NT2/D1 (cell line): ENCODE measurements around the gene CBY1.

Experiments used
- DNase-seq: peaks from one replicate; pipeline ENCODE4 v3.0.0-alpha.2; 2011; ENCODE audit warnings: low read depth, low spot score
- H3K27me3 ChIP-seq: 2 replicates; pipeline ENCODE4 v1.6.0; 2011; ENCODE audit warnings: mild to moderate bottlenecking; ENCODE audit not compliant: insufficient read length, insufficient read depth
- H3K36me3 ChIP-seq: 2 replicates; pipeline ENCODE4 v1.6.1; 2011; ENCODE audit warnings: mild to moderate bottlenecking, low read length, mixed read lengths; ENCODE audit not compliant: insufficient read depth, insufficient read length
- H3K4me1 ChIP-seq: 2 replicates; pipeline ENCODE4 v1.5.1; 2011; ENCODE audit not compliant: insufficient read depth, insufficient read length
- H3K4me3 ChIP-seq: 2 replicates; pipeline ENCODE4 v1.5.1; 2011; ENCODE audit warnings: low read depth; ENCODE audit not compliant: insufficient read length
- H3K9ac ChIP-seq: 2 replicates; pipeline ENCODE4 v1.6.0; 2011; ENCODE audit warnings: low read depth; ENCODE audit not compliant: insufficient read length
- H3K9me3 ChIP-seq: 2 replicates; pipeline ENCODE4 v1.5.1; 2011; ENCODE audit warnings: mild to moderate bottlenecking, low read length; ENCODE audit not compliant: insufficient read depth
- SUZ12 ChIP-seq: IDR thresholded peaks from 2 replicates; pipeline ENCODE4 v1.6.1; 2011; ENCODE audit not compliant: insufficient read length, insufficient read depth; ENCODE audit errors: extremely low read depth
- YY1 ChIP-seq: IDR thresholded peaks from 2 replicates; pipeline ENCODE4 v1.6.1; 2011; ENCODE audit not compliant: insufficient read length, insufficient read depth
- ZNF274 ChIP-seq: IDR thresholded peaks from 2 replicates; pipeline ENCODE4 v1.6.1; 2011; ENCODE audit warnings: mild to moderate bottlenecking, low read depth, low read length

The CBY1 gene

DNA sequence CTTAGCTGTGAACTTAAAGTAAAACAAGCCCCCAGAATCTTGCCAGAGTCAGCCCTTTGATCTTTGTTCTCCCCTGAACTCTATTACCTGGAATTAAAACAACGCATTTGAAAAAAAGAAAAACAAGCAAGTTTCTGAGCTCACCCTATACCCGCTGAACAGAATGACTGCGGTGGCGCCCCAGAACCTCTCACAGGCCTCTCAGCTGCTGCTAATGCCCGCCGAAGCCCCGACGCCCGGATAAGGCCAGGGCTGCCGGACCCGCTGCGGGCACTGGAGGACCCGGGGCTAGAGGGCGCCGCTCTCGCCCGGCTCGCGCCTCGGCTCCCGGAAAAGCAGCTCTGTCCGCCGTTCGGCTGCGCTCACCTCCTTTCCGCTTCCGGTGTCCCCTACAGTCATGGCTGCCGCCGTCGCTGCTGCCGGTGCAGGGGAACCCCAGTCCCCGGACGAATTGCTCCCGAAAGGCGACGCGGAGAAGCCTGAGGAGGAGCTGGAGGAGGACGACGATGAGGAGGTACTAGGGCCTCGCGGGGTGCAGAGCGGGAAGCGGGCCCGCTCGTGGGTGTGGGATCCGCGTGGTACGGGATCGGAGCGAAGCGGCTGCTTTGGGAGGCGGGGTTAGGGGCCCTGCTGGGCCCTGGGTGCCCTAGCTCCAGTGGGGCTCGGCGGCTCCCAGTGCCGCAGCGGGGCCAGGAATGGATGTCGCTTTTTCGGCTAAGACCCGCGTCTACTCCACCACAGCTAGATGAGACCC, 25.3 kb downstream of the CBY1 start, which contains the start of gene TOMM22:
Gene TOMM22, plus strand, starts transcription at position 376 of the 754 bp plus-strand sequence. Its CDS starts 22 bp downstream, at position 398.
- peaks cover 40% of the 10 kb centered on the region for H3K36me3 ChIP-seq
- H3K4me1 ChIP-seq: peaks cover 2% of the 10 kb centered on the region
- H3K4me3 ChIP-seq: peak within 1 kb of the TSS; percentile 95
- H3K27me3 ChIP-seq: no peaks in the 10 kb centered on the region
- H3K9ac ChIP-seq: peak within 1 kb of the TSS; percentile 99
- H3K9me3 ChIP-seq: no peaks in the 10 kb centered on the region; the same call in 1 of the 2 replicates
- TF ChIP-seq SUZ12 (no peak), YY1 (peak; percentile 87)
- DNase-seq: peak; percentile 74

DNA sequence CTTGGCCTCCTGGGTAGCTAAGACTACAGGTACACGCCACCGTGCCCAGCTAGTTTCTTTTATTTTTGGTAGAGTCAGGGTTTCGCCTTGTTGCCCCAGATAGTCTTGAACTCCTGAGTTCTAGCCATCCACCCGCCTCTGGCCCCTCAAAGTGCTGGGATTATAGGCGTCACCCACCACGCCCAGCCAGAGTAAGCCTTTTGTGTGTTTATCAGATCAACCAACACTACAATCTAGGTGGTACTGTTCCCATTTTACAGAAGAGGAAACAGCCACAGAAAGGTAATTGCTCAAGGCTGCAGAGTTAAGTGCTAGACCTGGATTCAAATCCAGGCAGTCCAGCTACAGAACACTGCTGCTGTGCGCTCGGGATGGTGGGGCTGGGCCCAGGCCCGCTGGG, 28.5 kb downstream of the CBY1 start:
- Histone ChIP-seq H3K4me3 (no peak overlapping the region), H3K27me3 (no peaks in the 10 kb centered on the region), H3K9ac (no peak overlapping the region), H3K9me3 (no peaks in the 10 kb centered on the region; the same call in 1 of the 2 replicates), H3K36me3 (peaks cover 66% of the 10 kb centered on the region), H3K4me1 (peaks cover 2% of the 10 kb centered on the region)
- TF ChIP-seq YY1 (no peak), SUZ12 (no peak), ZNF274 (no peak)
- DNase-seq: no peak

DNA sequence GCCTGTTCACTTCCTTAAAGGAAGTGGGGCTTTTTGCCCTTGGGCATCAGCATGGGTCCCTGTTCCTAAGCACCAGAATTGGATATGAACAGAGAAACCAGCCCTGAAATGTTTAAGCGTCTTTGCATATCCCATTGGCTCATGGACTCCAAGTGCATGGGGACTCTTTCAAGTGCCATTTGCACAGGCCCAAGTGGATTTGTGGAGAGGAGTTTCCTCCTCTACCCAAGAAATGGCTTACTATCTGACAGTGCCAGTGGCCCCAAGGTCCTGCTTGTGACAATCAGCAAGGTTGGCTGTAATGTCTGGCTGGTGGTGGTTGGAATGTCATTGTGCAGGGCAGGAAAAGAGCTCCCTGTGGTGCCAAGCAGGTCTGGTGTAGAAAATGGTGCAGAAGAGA, 29.3 kb downstream of the CBY1 start:
- Histone ChIP-seq H3K9ac (no peak overlapping the region), H3K9me3 (no peaks in the 10 kb centered on the region; the same call in 1 of the 2 replicates), H3K27me3 (no peaks in the 10 kb centered on the region), H3K36me3 (peaks cover 70% of the 10 kb centered on the region), H3K4me1 (peaks cover 2% of the 10 kb centered on the region), H3K4me3 (no peak overlapping the region)
- TF ChIP-seq ZNF274 (no peak), YY1 (no peak), SUZ12 (no peak)
- DNase-seq: no peak

DNA sequence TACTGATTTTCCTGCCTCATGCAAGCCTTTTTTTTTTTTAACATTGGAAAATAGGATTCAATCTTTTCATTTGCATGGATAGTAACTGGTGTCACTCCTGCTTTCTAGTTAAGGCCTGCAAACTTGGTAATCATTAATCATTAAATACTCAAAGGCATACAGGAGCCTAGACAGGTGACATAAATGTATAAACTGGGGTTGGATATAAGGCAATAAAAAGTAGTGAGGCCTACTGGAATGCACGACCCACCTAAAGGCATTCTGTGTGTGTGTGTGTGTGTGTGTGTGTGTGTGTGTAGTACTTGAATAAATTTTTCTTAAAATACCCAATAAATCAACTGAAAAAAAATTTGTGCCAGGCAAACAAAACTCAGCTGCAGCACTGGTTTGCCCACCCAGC, 33.2 kb downstream of the CBY1 start:
- TF ChIP-seq SUZ12 (no peak), YY1 (no peak), ZNF274 (no peak)
- no peak for DNase-seq
- Histone ChIP-seq H3K9ac (no peak overlapping the region), H3K36me3 (peaks cover 76% of the 10 kb centered on the region), H3K4me1 (no peaks in the 10 kb centered on the region), H3K9me3 (no peaks in the 10 kb centered on the region), H3K4me3 (no peak overlapping the region), H3K27me3 (no peaks in the 10 kb centered on the region)

DNA sequence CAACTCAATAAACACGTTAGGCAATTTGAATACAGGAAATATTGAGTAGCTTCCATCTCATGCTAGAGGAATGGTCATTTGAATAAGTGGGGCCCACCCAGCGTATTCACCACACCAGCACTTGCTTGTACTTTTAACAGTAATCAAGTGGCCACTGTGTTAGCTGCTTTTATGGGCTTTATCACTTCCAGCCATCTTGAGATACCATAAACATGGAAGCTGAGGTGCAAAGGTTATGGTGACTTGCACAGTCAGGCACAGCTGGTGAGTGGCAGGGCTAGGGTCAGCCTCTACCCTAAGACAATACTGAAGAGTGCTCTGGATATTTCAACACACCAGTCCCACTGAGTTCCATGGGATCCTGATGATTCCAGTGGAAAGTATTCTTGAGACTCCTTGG, 37.6 kb downstream of the CBY1 start:
- Histone ChIP-seq H3K9me3 (no peaks in the 10 kb centered on the region), H3K4me3 (no peak overlapping the region), H3K27me3 (no peaks in the 10 kb centered on the region), H3K4me1 (no peaks in the 10 kb centered on the region), H3K9ac (no peak overlapping the region), H3K36me3 (peaks cover 55% of the 10 kb centered on the region)
- DNase-seq: no peak
- TF ChIP-seq SUZ12 (no peak), YY1 (no peak), ZNF274 (no peak)

DNA sequence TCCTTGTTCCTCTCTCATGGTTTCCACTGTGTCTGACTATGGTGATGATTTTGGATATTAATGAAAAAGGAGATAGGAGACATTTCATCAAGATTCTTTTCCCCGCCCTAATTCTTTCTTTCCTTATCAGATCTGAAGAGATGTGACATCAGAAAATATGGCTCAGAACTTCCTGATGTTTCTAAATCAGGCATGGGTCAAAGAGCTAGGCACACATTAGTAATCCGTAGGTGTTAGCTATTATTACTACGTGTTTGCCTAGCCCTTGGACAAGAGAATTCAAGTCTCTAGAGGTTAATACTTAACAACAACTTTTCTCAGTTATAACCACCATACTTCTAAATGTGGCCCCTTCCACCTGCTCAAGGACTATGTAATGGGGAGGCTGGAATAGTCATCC, 38.5 kb downstream of the CBY1 start:
- no peak for DNase-seq
- TF ChIP-seq SUZ12 (no peak), ZNF274 (no peak), YY1 (no peak)
- H3K4me1 ChIP-seq: peaks cover 2% of the 10 kb centered on the region
- no peak overlapping the region for H3K9ac ChIP-seq
- H3K4me3 ChIP-seq: no peak overlapping the region
- no peaks in the 10 kb centered on the region for H3K9me3 ChIP-seq
- no peaks in the 10 kb centered on the region for H3K27me3 ChIP-seq
- peaks cover 55% of the 10 kb centered on the region for H3K36me3 ChIP-seq

DNA sequence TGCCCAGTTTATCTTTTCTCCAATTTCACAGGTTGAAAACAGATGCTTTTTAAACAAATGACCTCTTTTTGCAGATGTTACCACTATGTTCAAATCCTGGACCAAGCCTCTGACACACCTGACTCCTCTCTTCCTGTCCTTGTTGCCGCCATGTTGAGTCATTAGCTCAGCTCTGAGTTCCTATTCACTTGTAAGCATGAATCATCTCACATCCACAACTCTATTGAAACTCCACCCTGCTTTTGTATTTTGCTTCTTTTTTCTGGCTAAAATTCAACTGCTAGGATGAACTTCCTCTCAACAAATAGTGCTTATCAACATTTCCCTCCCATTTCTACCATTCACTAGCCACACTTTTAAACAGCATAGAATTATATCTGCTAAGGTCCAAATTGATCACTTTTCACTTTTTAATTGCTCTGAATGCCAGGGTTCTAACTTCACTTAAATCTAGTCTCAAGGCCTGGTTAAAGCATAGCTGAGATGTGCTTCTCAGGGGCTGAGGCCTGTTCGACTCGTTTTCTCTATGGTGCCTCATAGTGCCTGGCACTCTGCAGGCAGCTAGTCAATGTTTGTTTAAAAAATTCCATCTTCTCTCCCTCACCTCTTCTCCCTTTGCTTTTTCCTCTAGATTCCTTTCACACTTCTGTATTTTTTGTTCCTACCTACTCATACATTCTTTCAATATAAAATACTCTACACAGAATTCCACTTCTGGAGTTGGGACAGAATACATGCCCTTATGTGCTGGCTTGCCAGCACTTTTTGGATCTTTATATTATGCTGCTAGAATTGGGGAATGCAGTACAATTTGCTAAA, 40.4 kb downstream of the CBY1 start:
- Histone ChIP-seq H3K9ac (no peak overlapping the region), H3K9me3 (no peaks in the 10 kb centered on the region), H3K4me1 (peaks cover 2% of the 10 kb centered on the region), H3K4me3 (no peak overlapping the region), H3K27me3 (no peaks in the 10 kb centered on the region), H3K36me3 (peaks cover 46% of the 10 kb centered on the region)
- no peak for DNase-seq
- no peak for TF ChIP-seq YY1
- TF ChIP-seq ZNF274: no peak
- no peak for TF ChIP-seq SUZ12
